Stimulated activated CD4-positive, alpha-beta T cell treated with anti-CD3 and anti-CD28 coated beads, Interleukin-1b, Interleukin-23, amount 100 ng/mL, for 48 hours (primary cell): ENCODE measurements around the gene CXCL1.

Source experiments
- DNase-seq: peaks from one replicate; pipeline ENCODE4 v3.0.0-alpha.2; 2020

CXCL1 gene

DNA sequence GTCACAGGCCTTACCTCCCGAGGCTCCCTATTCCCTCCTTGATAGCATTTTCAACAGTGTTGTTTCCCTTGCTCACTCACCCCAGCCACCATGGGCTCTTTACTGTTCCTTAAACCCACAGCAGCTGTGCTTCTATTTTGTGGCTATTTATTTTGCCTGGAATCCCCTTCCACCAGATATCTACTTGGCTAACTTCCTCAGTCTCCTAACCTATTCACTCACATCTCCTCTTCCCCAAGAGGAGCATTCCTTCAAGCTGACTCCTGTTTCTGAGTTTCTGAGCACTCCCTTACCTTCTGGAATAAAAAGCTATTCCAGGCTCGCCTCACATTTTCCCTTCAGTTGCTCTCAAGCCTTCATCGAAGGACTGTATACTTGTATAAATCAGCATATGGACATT lies 50.5 kb downstream of the CXCL1 start:
- no peak for DNase-seq
